Smooth muscle cell (in vitro differentiated cells): ENCODE measurements around the gene NDRG4. TPM values are rescaled to one million over a fixed set of nuclear protein-coding genes. Genes with fewer than 3 reads are reported as not detected.

Source experiments
- DNase-seq: peaks from one replicate; lab custom pipeline; 2025; ENCODE audit not compliant: unreplicated experiment; lab: John Stamatoyannopoulos, UW
- H2AFZ ChIP-seq: fragments of 200-600 bp; sonication (generic); 2 replicates; pipeline ENCODE4 v1.6.0; 2016; ENCODE audit warnings: antibody characterized with exemption, low read depth, mild to moderate bottlenecking
- H3F3A ChIP-seq: fragments of 200-600 bp; sonication (generic); 2 replicates; pipeline ENCODE4 v1.6.0; 2017; ENCODE audit warnings: antibody characterized with exemption, low read depth
- H3K27ac ChIP-seq: fragments of 200-600 bp; sonication (generic); 2 replicates; pipeline ENCODE4 v1.5.1; 2016; ENCODE audit warnings: low read depth, mild to moderate bottlenecking
- H3K27me3 ChIP-seq: fragments of 200-600 bp; sonication (generic); 2 replicates; pipeline ENCODE4 v1.6.1; 2016; ENCODE audit warnings: low read depth, mild to moderate bottlenecking
- H3K36me3 ChIP-seq: fragments of 200-600 bp; sonication (generic); 2 replicates; pipeline ENCODE4 v1.5.1; 2016; ENCODE audit warnings: low read depth
- H3K4me1 ChIP-seq: fragments of 200-600 bp; sonication (generic); 2 replicates; pipeline ENCODE4 v1.5.1; 2016; ENCODE audit warnings: low read depth
- H3K4me2 ChIP-seq: fragments of 200-600 bp; sonication (generic); 2 replicates; pipeline ENCODE4 v1.6.0; 2016; ENCODE audit warnings: mild to moderate bottlenecking
- H3K4me3 ChIP-seq: fragments of 200-600 bp; sonication (generic); 2 replicates; pipeline ENCODE4 v1.5.1; 2016; ENCODE audit warnings: mild to moderate bottlenecking
- H3K79me2 ChIP-seq: fragments of 200-600 bp; sonication (generic); 2 replicates; pipeline ENCODE4 v1.6.0; 2016; ENCODE audit warnings: low read depth, mild to moderate bottlenecking
- H3K9ac ChIP-seq: fragments of 200-600 bp; sonication (generic); 2 replicates; pipeline ENCODE4 v1.6.0; 2016; ENCODE audit warnings: low read depth
- H3K9me3 ChIP-seq: fragments of 200-600 bp; sonication (generic); replicated peaks from 2 replicates; pipeline ENCODE4 v1.5.1; 2016; ENCODE audit warnings: low read depth
- H4K20me1 ChIP-seq: fragments of 200-600 bp; sonication (generic); 2 replicates; pipeline ENCODE4 v1.6.0; 2016; ENCODE audit warnings: low read depth
- CTCF ChIP-seq: fragments of 200-600 bp; sonication (generic); IDR thresholded peaks from 2 replicates; pipeline ENCODE4 v1.5.1; 2017; ENCODE audit warnings: borderline replicate concordance, mild to moderate bottlenecking, antibody characterized with exemption; ENCODE audit not compliant: insufficient read depth, poor library complexity, severe bottlenecking
- WGBS: methylation state at CpG from one replicate; pipeline ENCODE4 v1.1.7; 2016; ENCODE audit warnings: low lambda C conversion rate; 5-methylcytosine and 5-hydroxymethylcytosine counted together
- polyA plus RNA-seq: library from polyadenylated mRNA; unstranded; fragments of >200 nt; fragmentation: Nextera tagmentation; extraction: Ambion mirVana; gene quantifications from 2 replicates; pipeline ENCODE4 v1.2.1, GENCODE V29; 2016
- total RNA-seq: library from RNA; depleted of rRNA; stranded (reverse); fragments of >200 nt; gene quantifications from 2 replicates; pipeline ENCODE4 v1.2.3, GENCODE V29; 2014

The NDRG4 gene
- total and polyA plus RNA-seq, 2 experiments from 2014 or later = 9.9 to 23.0 TPM

- H4K20me1 ChIP-seq = no peaks in the 10 kb centered on the region
- WGBS = 97% methylated on average over 14 of the region's 14 CpGs
- no peak for TF ChIP-seq CTCF
These were observed 3.4 kb downstream of the NDRG4 start for GRCh38 chr16:58503166-58503862.

GRCh38 chr16:58503863-58504688, 4.1 kb downstream of the NDRG4 start:
- Histone ChIP-seq H2AFZ (no peak overlapping the region), H3K4me3 (no peak overlapping the region), H3K4me1 (peaks cover 8% of the 10 kb centered on the region), H3K9me3 (no peaks in the 10 kb centered on the region), H3F3A (no peaks in the 10 kb centered on the region), H3K9ac (no peak overlapping the region), H3K27ac (no peak overlapping the region), H4K20me1 (no peaks in the 10 kb centered on the region), H3K79me2 (no peaks in the 10 kb centered on the region), H3K27me3 (no peaks in the 10 kb centered on the region), H3K36me3 (no peaks in the 10 kb centered on the region), H3K4me2 (no peak overlapping the region)
- TF ChIP-seq CTCF = no peak
- 96% methylated on average over 21 of the region's 21 CpGs for WGBS
- DNase-seq = no peak

More at GRCh38 chr16:58503166-58503862, 3.4 kb downstream of the NDRG4 start:
- no peak overlapping the region for H3K27ac ChIP-seq
- no peak for DNase-seq
- H3K4me1 ChIP-seq = peaks cover 8% of the 10 kb centered on the region
- no peaks in the 10 kb centered on the region for H3K36me3 ChIP-seq
- H3K4me2 ChIP-seq = no peak overlapping the region
- no peaks in the 10 kb centered on the region for H3K27me3 ChIP-seq
- H3K4me3 ChIP-seq = no peak overlapping the region
- H3F3A ChIP-seq = no peaks in the 10 kb centered on the region
- H2AFZ ChIP-seq = no peak overlapping the region
- no peaks in the 10 kb centered on the region for H3K79me2 ChIP-seq
- no peaks in the 10 kb centered on the region for H3K9me3 ChIP-seq
- H3K9ac ChIP-seq = no peak overlapping the region

- no peak for TF ChIP-seq CTCF
- H3K9me3 ChIP-seq = no peaks in the 10 kb centered on the region
These were observed 6.6 kb downstream of the NDRG4 start for GRCh38 chr16:58506241-58507194.

More at GRCh38 chr16:58506241-58507194, 6.6 kb downstream of the NDRG4 start:
- Histone ChIP-seq H3K4me2 (no peak overlapping the region), H3K79me2 (no peaks in the 10 kb centered on the region), H2AFZ (no peak overlapping the region), H3F3A (no peaks in the 10 kb centered on the region), H3K27me3 (no peaks in the 10 kb centered on the region), H3K36me3 (no peaks in the 10 kb centered on the region), H4K20me1 (no peaks in the 10 kb centered on the region), H3K4me3 (no peak overlapping the region), H3K9ac (no peak overlapping the region), H3K4me1 (peaks cover 2% of the 10 kb centered on the region), H3K27ac (no peak overlapping the region)
- no peak for DNase-seq
- WGBS = 93% methylated on average over 16 of the region's 20 CpGs
